GM21423 (cell line): ENCODE measurements around the gene KCNK13.
"Not testable (repeated sequence)": the region's sequence is repeated elsewhere in the genome, so short reads cannot be mapped to it uniquely, and the experiment has no call there.

Source experiments
- ATAC-seq: cut with Tn5 transposase; IDR thresholded peaks from one replicate; pipeline ENCODE4 v1.9.1; 2021; ENCODE audit warnings: mild to moderate bottlenecking, moderate library complexity; ENCODE audit not compliant: unreplicated experiment

KCNK13 gene

GRCh38 chr14:90060312-90060964 is 1.4 kb upstream of the KCNK13 start:
- ATAC-seq = peak; percentile 64

- peak; percentile 12 for ATAC-seq
Observed at GRCh38 chr14:90060965-90061684, 669 bp upstream of the KCNK13 start.

- ATAC-seq = no peak
Observed at GRCh38 chr14:90062127-90062794, 467 bp downstream of the KCNK13 start.

- no peak for ATAC-seq
Observed at GRCh38 chr14:90062822-90063539, 1.2 kb downstream of the KCNK13 start.

GRCh38 chr14:90072350-90072749 is 10.6 kb downstream of the KCNK13 start:
- ATAC-seq = no peak

GRCh38 chr14:90079576-90079975 is 17.8 kb downstream of the KCNK13 start:
- ATAC-seq = no peak

GRCh38 chr14:90087433-90087832 is 25.6 kb downstream of the KCNK13 start:
- peak; percentile 48 for ATAC-seq

- ATAC-seq = no peak
Observed at GRCh38 chr14:90088176-90088575, 26.4 kb downstream of the KCNK13 start.

- not testable (repeated sequence) for ATAC-seq
Observed at GRCh38 chr14:90089486-90089885, 27.7 kb downstream of the KCNK13 start.

GRCh38 chr14:90091393-90091792 is 29.6 kb downstream of the KCNK13 start:
- no peak for ATAC-seq

- ATAC-seq = no peak
Observed at GRCh38 chr14:90093942-90094595, 32.3 kb downstream of the KCNK13 start.

GRCh38 chr14:90095096-90095495 is 33.3 kb downstream of the KCNK13 start:
- no peak for ATAC-seq

GRCh38 chr14:90096566-90096965 is 34.8 kb downstream of the KCNK13 start:
- no peak for ATAC-seq

GRCh38 chr14:90103808-90104207 is 42.0 kb downstream of the KCNK13 start:
- no peak for ATAC-seq

GRCh38 chr14:90105756-90106155 is 44.0 kb downstream of the KCNK13 start:
- ATAC-seq = no peak

- ATAC-seq = no peak
Observed at GRCh38 chr14:90107789-90108188, 46.0 kb downstream of the KCNK13 start.

- no peak for ATAC-seq
Observed at GRCh38 chr14:90109858-90110257, 48.1 kb downstream of the KCNK13 start.

- no peak for ATAC-seq
Observed at GRCh38 chr14:90111895-90112534, 50.2 kb downstream of the KCNK13 start.

- no peak for ATAC-seq
Observed at GRCh38 chr14:90114554-90114953, 52.8 kb downstream of the KCNK13 start.

- no peak for ATAC-seq
Observed at GRCh38 chr14:90115780-90116179, 54.0 kb downstream of the KCNK13 start.
